Measurements from ENCODE around the gene PIM3.
A peak's percentile ranks its signal among the peaks of the same experiment; 100 is the strongest.

PIM3 gene

GRCh38 chr22:49958366-49958921 is 2.1 kb upstream of the PIM3 start:
- TF ChIP-seq CTBP1 (IDR thresholded peaks at IDR 0.05; ENCODE audit: borderline replicate concordance), result no peak
- TF ChIP-seq NFRKB (IDR thresholded peaks at IDR 0.05), result no peak
- no peak for TF ChIP-seq L3MBTL2 (conservative IDR thresholded peaks at IDR 0.05)
- TF ChIP-seq LEF1 (IDR thresholded peaks at IDR 0.05; ENCODE audit: borderline replicate concordance), result no peak
- no peak for TF ChIP-seq ARNT (IDR thresholded peaks at IDR 0.05)
- TF ChIP-seq TARDBP (IDR thresholded peaks at IDR 0.05), result no peak
- TF ChIP-seq HDGF (IDR thresholded peaks at IDR 0.05; ENCODE audit: borderline replicate concordance), result no peak
- no peak for TF ChIP-seq SP1 (IDR thresholded peaks at IDR 0.05)
- TF ChIP-seq SUZ12 (IDR thresholded peaks at IDR 0.05), result no peak
- no peak for TF ChIP-seq FOXM1 (IDR thresholded peaks at IDR 0.05; ENCODE audit: borderline replicate concordance)
- no peak for TF ChIP-seq FOXK2 (IDR thresholded peaks at IDR 0.05)
- no peak for TF ChIP-seq ZNF384 (IDR thresholded peaks at IDR 0.05)
- no peak for TF ChIP-seq BHLHE40 (IDR thresholded peaks at IDR 0.05; ENCODE audit: borderline replicate concordance)
- TF ChIP-seq ELF4 (IDR thresholded peaks at IDR 0.05), result no peak
- TF ChIP-seq FOXA1 (IDR thresholded peaks at IDR 0.05), result no peak
- CTCF ChIA-PET, result no interaction called here
- POLR2A ChIA-PET, result no interaction called here
- DNase-seq (ENCODE audit: extremely low spot score), result no peak

- POLR2A ChIA-PET, result interaction anchor here (0.8 to 2.9 kb wide), 3 partner anchors 9 to 11 kb away, joined by 3 to 10 read pairs (median 3); no protein-coding TSS in a partner anchor
- DNase-seq (ENCODE audit: extremely low spot score), result no peak
- TF ChIP-seq L3MBTL2 (conservative IDR thresholded peaks at IDR 0.05) (no peak), LEF1 (IDR thresholded peaks at IDR 0.05; ENCODE audit: borderline replicate concordance) (no peak), FOXA1 (IDR thresholded peaks at IDR 0.05) (no peak), SP1 (IDR thresholded peaks at IDR 0.05) (no peak), NFRKB (IDR thresholded peaks at IDR 0.05) (no peak), PKNOX1 (IDR thresholded peaks at IDR 0.05) (no peak), FOXM1 (IDR thresholded peaks at IDR 0.05; ENCODE audit: borderline replicate concordance) (no peak), CTBP1 (IDR thresholded peaks at IDR 0.05; ENCODE audit: borderline replicate concordance) (no peak), SUZ12 (IDR thresholded peaks at IDR 0.05) (no peak), ELF4 (IDR thresholded peaks at IDR 0.05) (no peak), TARDBP (IDR thresholded peaks at IDR 0.05) (no peak), FOXK2 (IDR thresholded peaks at IDR 0.05) (no peak), HDGF (IDR thresholded peaks at IDR 0.05; ENCODE audit: borderline replicate concordance) (no peak), BHLHE40 (IDR thresholded peaks at IDR 0.05; ENCODE audit: borderline replicate concordance) (no peak), ZNF384 (IDR thresholded peaks at IDR 0.05) (no peak), ARNT (IDR thresholded peaks at IDR 0.05) (no peak)
- CTCF ChIA-PET, result no interaction called here
Measured at GRCh38 chr22:49958931-49959781, 1.4 kb upstream of the PIM3 start.

- ChIA-PET POLR2A (interaction anchor here (0.8 to 2.9 kb wide), 5 partner anchors 7 to 23 kb away, joined by 3 to 10 read pairs (median 3); no protein-coding TSS in a partner anchor), CTCF (no interaction called here)
- DNase-seq (ENCODE audit: extremely low spot score), result no peak
- TF ChIP-seq BHLHE40 (IDR thresholded peaks at IDR 0.05; ENCODE audit: borderline replicate concordance) (no peak), PKNOX1 (IDR thresholded peaks at IDR 0.05) (no peak), ARNT (IDR thresholded peaks at IDR 0.05) (no peak), FOXM1 (IDR thresholded peaks at IDR 0.05; ENCODE audit: borderline replicate concordance) (no peak), LEF1 (IDR thresholded peaks at IDR 0.05; ENCODE audit: borderline replicate concordance) (no peak), FOXK2 (IDR thresholded peaks at IDR 0.05) (no peak), TARDBP (IDR thresholded peaks at IDR 0.05) (no peak), ZNF384 (IDR thresholded peaks at IDR 0.05) (no peak), L3MBTL2 (conservative IDR thresholded peaks at IDR 0.05) (no peak), FOXA1 (IDR thresholded peaks at IDR 0.05) (no peak), SP1 (IDR thresholded peaks at IDR 0.05) (no peak), SUZ12 (IDR thresholded peaks at IDR 0.05) (no peak), NFRKB (IDR thresholded peaks at IDR 0.05) (no peak), HDGF (IDR thresholded peaks at IDR 0.05; ENCODE audit: borderline replicate concordance) (no peak), ELF4 (IDR thresholded peaks at IDR 0.05) (no peak), CTBP1 (IDR thresholded peaks at IDR 0.05; ENCODE audit: borderline replicate concordance) (no peak)
Measured at GRCh38 chr22:49959782-49960158, 802 bp upstream of the PIM3 start.

GRCh38 chr22:49961005-49961600 is 531 bp downstream of the PIM3 start:
- TF ChIP-seq SUZ12 (IDR thresholded peaks at IDR 0.05), result no peak
- no peak for TF ChIP-seq LEF1 (IDR thresholded peaks at IDR 0.05; ENCODE audit: borderline replicate concordance)
- TF ChIP-seq L3MBTL2 (conservative IDR thresholded peaks at IDR 0.05), result 0 out of 2 replicates have a peak, but pooled peaks have one; percentile 24
- no peak for TF ChIP-seq CTBP1 (IDR thresholded peaks at IDR 0.05; ENCODE audit: borderline replicate concordance)
- no peak for DNase-seq (ENCODE audit: extremely low spot score)
- ChIA-PET POLR2A (interaction anchor here (1.0 to 2.9 kb wide), 7 partner anchors 9 to 46 kb away, joined by 3 to 10 read pairs (median 4); no protein-coding TSS in a partner anchor), CTCF (no interaction called here)

GRCh38 chr22:49961601-49962011 is 1.0 kb downstream of the PIM3 start:
- TF ChIP-seq CTBP1 (IDR thresholded peaks at IDR 0.05; ENCODE audit: borderline replicate concordance), result no peak
- no peak for DNase-seq (ENCODE audit: extremely low spot score)
- POLR2A ChIA-PET, result interaction anchor here (0.7 to 2.9 kb wide), 7 partner anchors 8 to 379 kb away, joined by 3 to 10 read pairs (median 4); no protein-coding TSS in a partner anchor
- CTCF ChIA-PET, result no interaction called here

Data from HEK293T (cell line).